ENCODE results near the gene SRRM1.
"Not testable (repeated sequence)": the region's sequence is repeated elsewhere in the genome, so short reads cannot be mapped to it uniquely, and the experiment has no call there.

SRRM1 gene

GRCh38 chr1:24648919-24649318, 5.8 kb downstream of the SRRM1 start:
- DNase-seq = no peak

- no peak for DNase-seq
Measured at GRCh38 chr1:24652382-24652781, 9.3 kb downstream of the SRRM1 start.

GRCh38 chr1:24654010-24654409, 10.9 kb downstream of the SRRM1 start:
- DNase-seq = no peak

GRCh38 chr1:24656046-24656445, 12.9 kb downstream of the SRRM1 start:
- DNase-seq = no peak

- DNase-seq = no peak
Measured at GRCh38 chr1:24657781-24658180, 14.7 kb downstream of the SRRM1 start.

GRCh38 chr1:24659166-24659904, 16.2 kb downstream of the SRRM1 start:
- DNase-seq = no peak

- no peak for DNase-seq
Measured at GRCh38 chr1:24659993-24660665, 17.0 kb downstream of the SRRM1 start.

GRCh38 chr1:24664507-24665033, 21.5 kb downstream of the SRRM1 start:
- no peak for DNase-seq

- no peak for DNase-seq
Measured at GRCh38 chr1:24666794-24667193, 23.7 kb downstream of the SRRM1 start.

- DNase-seq = not testable (repeated sequence)
Measured at GRCh38 chr1:24671372-24671771, 28.3 kb downstream of the SRRM1 start.

- not testable (repeated sequence) for DNase-seq
Measured at GRCh38 chr1:24672686-24673085, 29.6 kb downstream of the SRRM1 start.

GRCh38 chr1:24673341-24673740, 30.2 kb downstream of the SRRM1 start:
- DNase-seq = no peak

- not testable (repeated sequence) for DNase-seq
Measured at GRCh38 chr1:24678421-24678820, 35.3 kb downstream of the SRRM1 start.

GRCh38 chr1:24679725-24680124, 36.6 kb downstream of the SRRM1 start:
- no peak for DNase-seq

- no peak for DNase-seq
Measured at GRCh38 chr1:24683713-24684162, 40.6 kb downstream of the SRRM1 start.

GRCh38 chr1:24688033-24688432, 44.9 kb downstream of the SRRM1 start:
- no peak for DNase-seq

GRCh38 chr1:24688621-24689195, 45.6 kb downstream of the SRRM1 start:
- DNase-seq = peak; percentile 53

GRCh38 chr1:24691051-24691450, 47.9 kb downstream of the SRRM1 start:
- DNase-seq = no peak

- no peak for DNase-seq
Measured at GRCh38 chr1:24692351-24692980, 49.4 kb downstream of the SRRM1 start.

GRCh38 chr1:24693827-24694379, 50.8 kb downstream of the SRRM1 start:
- no peak for DNase-seq

GRCh38 chr1:24694380-24694843, 51.3 kb downstream of the SRRM1 start:
- no peak for DNase-seq

GRCh38 chr1:24695202-24695974, 52.3 kb downstream of the SRRM1 start:
- DNase-seq = no peak

Measured in activated T-cell treated with anti-CD3 and anti-CD28 coated beads, Interleukin-2, amount 50 U/mL, for 1 hour (primary cell).